Ascending aorta (tissue), 2 donors: Measurements from ENCODE around the gene TARDBP. TPM values are rescaled to one million over a fixed set of nuclear protein-coding genes. Genes with fewer than 3 reads are reported as not detected.

ENCODE experiments used
- DNase-seq, 2 donors: peaks; one replicate each; pipeline ENCODE4 v3.0.0-alpha.2; 2019; ENCODE audit warnings: low spot score in 2 of 2
- H3K27ac ChIP-seq, 2 donors: fragments of 200-600 bp; sonication (generic); one replicate each; pipeline ENCODE4 v1.5.1; 2016 to 2017; ENCODE audit warnings: mild to moderate bottlenecking in 1 of 2
- H3K27me3 ChIP-seq: fragments of 200-600 bp; sonication (generic); one replicate; pipeline ENCODE4 v1.5.1; 2017
- H3K36me3 ChIP-seq, 2 donors: fragments of 200-600 bp; sonication (generic); one replicate each; pipeline ENCODE4 v1.5.1; 2016
- H3K4me1 ChIP-seq, 2 donors: fragments of 200-600 bp; sonication (generic); one replicate each; pipeline ENCODE4 v1.5.1; 2016 to 2017; ENCODE audit warnings: mild to moderate bottlenecking in 1 of 2
- H3K4me3 ChIP-seq, 2 donors: fragments of 200-600 bp; sonication (generic); one replicate each; pipeline ENCODE4 v1.5.1; 2016 to 2017; ENCODE audit warnings: mild to moderate bottlenecking in 1 of 2
- H3K9me3 ChIP-seq, 2 donors: fragments of 200-600 bp; sonication (generic); one replicate each; pipeline ENCODE4 v1.5.1; 2016
- intact Hi-C: fragments of 100-400 bp; cut with DNase I; formaldehyde crosslinking; loops from one replicate; pipeline ENCODE4 v1.15.1; 2023
- total RNA-seq: library from RNA; depleted of rRNA; stranded (reverse); fragments of >200 nt; gene quantifications from one replicate; pipeline ENCODE4 v1.1.0, GENCODE V29; 2016
- TF ChIP-seq, protein P1 (sequence below), 3 experiments: fragments of 200-600 bp in 2 of 3; fragments of 450-650 bp in 1 of 3; sonication (generic) in 2 of 3; IDR thresholded peaks; one replicate each; pipeline ENCODE4 v1.5.1; 2016 to 2019; ENCODE audit warnings: antibody characterized with exemption in 3 of 3, mild to moderate bottlenecking in 1 of 3, moderate library complexity in 1 of 3

TARDBP gene
- total RNA-seq, 1 donor from 2014 or later = 83.5 TPM

- Histone ChIP-seq H3K4me1 (peaks cover under 1 to 3% of the 10 kb centered on the region in 2 donors), H3K4me3 (no peak overlapping the region), H3K27ac (no peak overlapping the region), H3K9me3 (no peaks in the 10 kb centered on the region), H3K27me3 (no peaks in the 10 kb centered on the region), H3K36me3 (peaks cover 17 to 31% of the 10 kb centered on the region in 2 donors)
- TF ChIP-seq, protein P1, sequence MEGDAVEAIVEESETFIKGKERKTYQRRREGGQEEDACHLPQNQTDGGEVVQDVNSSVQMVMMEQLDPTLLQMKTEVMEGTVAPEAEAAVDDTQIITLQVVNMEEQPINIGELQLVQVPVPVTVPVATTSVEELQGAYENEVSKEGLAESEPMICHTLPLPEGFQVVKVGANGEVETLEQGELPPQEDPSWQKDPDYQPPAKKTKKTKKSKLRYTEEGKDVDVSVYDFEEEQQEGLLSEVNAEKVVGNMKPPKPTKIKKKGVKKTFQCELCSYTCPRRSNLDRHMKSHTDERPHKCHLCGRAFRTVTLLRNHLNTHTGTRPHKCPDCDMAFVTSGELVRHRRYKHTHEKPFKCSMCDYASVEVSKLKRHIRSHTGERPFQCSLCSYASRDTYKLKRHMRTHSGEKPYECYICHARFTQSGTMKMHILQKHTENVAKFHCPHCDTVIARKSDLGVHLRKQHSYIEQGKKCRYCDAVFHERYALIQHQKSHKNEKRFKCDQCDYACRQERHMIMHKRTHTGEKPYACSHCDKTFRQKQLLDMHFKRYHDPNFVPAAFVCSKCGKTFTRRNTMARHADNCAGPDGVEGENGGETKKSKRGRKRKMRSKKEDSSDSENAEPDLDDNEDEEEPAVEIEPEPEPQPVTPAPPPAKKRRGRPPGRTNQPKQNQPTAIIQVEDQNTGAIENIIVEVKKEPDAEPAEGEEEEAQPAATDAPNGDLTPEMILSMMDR (IDR thresholded peaks at IDR 0.05) = no peak
- no peak for DNase-seq
- intact Hi-C loops = no loop called here
Measured at GRCh38 chr1:11053758-11054137, 41.3 kb downstream of the TARDBP start.

DNA sequence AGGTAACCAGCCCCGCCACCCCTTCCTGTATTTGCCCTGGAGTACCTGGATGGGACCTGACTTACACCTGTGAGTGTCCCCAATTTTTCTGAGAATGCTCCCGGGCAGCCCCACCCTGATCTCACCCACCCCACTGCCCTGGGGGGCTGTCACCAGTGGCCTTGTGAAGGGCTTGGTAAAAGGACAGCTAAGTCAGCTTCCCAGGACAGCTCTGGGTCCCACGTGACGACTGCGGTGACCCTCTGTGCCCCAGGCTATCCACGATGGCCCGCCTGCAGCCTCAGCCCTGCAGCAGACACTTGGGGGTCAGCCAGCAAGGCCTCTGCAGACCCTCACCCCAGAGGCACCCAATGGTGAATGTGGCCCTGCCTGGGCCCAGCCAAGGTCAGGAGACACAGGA lies 41.7 kb downstream of the TARDBP start:
- H3K9me3 ChIP-seq = no peaks in the 10 kb centered on the region
- H3K36me3 ChIP-seq = peaks cover 17 to 31% of the 10 kb centered on the region in 2 donors
- H3K4me3 ChIP-seq = no peak overlapping the region
- no peaks in the 10 kb centered on the region for H3K27me3 ChIP-seq
- TF ChIP-seq, protein P1 (IDR thresholded peaks at IDR 0.05) = no peak
- DNase-seq = no peak
- intact Hi-C loops = no loop called here
- H3K4me1 ChIP-seq = peaks cover 5 to 6% of the 10 kb centered on the region in 2 donors
- H3K27ac ChIP-seq = no peak overlapping the region

DNA sequence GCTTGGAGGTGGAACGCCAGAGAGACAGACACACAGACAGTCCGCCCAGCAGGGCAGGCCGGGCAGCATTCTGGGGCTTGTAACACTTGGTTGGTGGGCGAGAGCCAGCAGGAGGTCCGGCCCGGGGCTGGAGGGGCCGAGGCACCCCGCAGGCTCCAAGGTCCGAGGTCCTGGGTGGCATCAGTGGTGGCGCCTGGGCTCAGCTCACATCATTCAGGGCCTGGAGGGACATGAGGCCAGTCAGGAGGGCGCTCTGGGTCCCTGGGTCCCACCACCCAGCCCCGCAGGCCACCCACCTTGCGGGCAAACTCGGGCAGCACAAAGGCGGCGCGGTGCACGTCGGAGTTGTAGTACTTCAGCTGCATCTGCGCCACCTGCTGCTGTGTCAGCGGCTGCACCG lies 42.2 kb downstream of the TARDBP start:
- H3K9me3 ChIP-seq = no peaks in the 10 kb centered on the region

GRCh38 chr1:11055676-11056075 lies 43.2 kb downstream of the TARDBP start:
- no peaks in the 10 kb centered on the region for H3K9me3 ChIP-seq
- no peak overlapping the region for H3K4me3 ChIP-seq
- intact Hi-C loops = no loop called here
- TF ChIP-seq, protein P1 (IDR thresholded peaks at IDR 0.05) = no peak
- H3K36me3 ChIP-seq = peaks cover 17 to 31% of the 10 kb centered on the region in 2 donors
- no peaks in the 10 kb centered on the region for H3K27me3 ChIP-seq
- H3K27ac ChIP-seq = no peak overlapping the region
- H3K4me1 ChIP-seq = peaks cover 6 to 7% of the 10 kb centered on the region in 2 donors
- DNase-seq = no peak

More for the DNA sequence above, 42.2 kb downstream of the TARDBP start:
- intact Hi-C loops = no loop called here
- Histone ChIP-seq H3K4me1 (peaks cover 6% of the 10 kb centered on the region in 2 donors), H3K27ac (no peak overlapping the region), H3K36me3 (peaks cover 17 to 31% of the 10 kb centered on the region in 2 donors), H3K27me3 (no peaks in the 10 kb centered on the region), H3K4me3 (no peak overlapping the region)
- no peak for DNase-seq
- TF ChIP-seq, protein P1 (IDR thresholded peaks at IDR 0.05) = no peak

GRCh38 chr1:11056504-11056903 lies 44.0 kb downstream of the TARDBP start:
- intact Hi-C loops = no loop called here
- Histone ChIP-seq H3K4me1 (peaks cover 11 to 15% of the 10 kb centered on the region in 2 donors), H3K9me3 (no peaks in the 10 kb centered on the region), H3K27ac (no peak overlapping the region), H3K36me3 (peaks cover 17 to 31% of the 10 kb centered on the region in 2 donors), H3K4me3 (no peak overlapping the region), H3K27me3 (no peaks in the 10 kb centered on the region)
- no peak for DNase-seq
- TF ChIP-seq, protein P1 (IDR thresholded peaks at IDR 0.05) = no peak

DNA sequence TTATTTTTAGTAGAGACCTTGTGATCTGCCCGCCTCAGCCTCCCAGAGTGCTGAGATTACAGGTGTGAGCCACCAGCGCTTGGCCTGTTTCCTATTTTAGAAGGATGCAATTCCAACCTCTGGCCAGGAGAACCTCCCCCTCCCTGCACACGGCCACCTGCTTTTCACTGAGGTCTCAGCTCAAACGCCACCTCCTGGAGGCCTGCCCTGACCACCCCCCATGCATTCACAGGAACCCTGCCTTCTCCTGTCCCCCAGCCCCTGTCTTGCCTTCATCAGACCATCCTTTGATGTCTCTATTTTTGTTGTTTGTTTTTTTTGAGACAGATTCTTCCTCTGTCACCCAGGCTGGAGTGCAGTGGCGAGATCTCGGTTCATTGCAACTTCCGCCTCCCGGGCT lies 45.0 kb downstream of the TARDBP start:
- no peak overlapping the region for H3K4me3 ChIP-seq

More for the DNA sequence above, 45.0 kb downstream of the TARDBP start:
- no peaks in the 10 kb centered on the region for H3K27me3 ChIP-seq
- peaks cover 11 to 16% of the 10 kb centered on the region in 2 donors for H3K4me1 ChIP-seq
- no peak overlapping the region for H3K27ac ChIP-seq
- intact Hi-C loops = no loop called here
- TF ChIP-seq, protein P1 (IDR thresholded peaks at IDR 0.05) = no peak
- no peak for DNase-seq
- no peaks in the 10 kb centered on the region for H3K9me3 ChIP-seq
- H3K36me3 ChIP-seq = peaks cover 17 to 31% of the 10 kb centered on the region in 2 donors
